SK-N-SH (cell line): Measurements from ENCODE around the gene CSF3.

ENCODE experiments used
- EP300 ChIP-seq, 2 experiments: IDR thresholded peaks; 2 replicates each; pipeline versions ENCODE4 v1.4.0 to v1.6.1; 2012; ENCODE audit warnings: borderline replicate concordance in 1 of 2, low read depth in 1 of 2, low read length in 1 of 2
- EZH2phosphoT487 ChIP-seq: fragments of 200-600 bp; sonication (generic); IDR thresholded peaks from 2 replicates; pipeline ENCODE4 v1.6.1; 2017; ENCODE audit warnings: low read depth, mixed run types, mild to moderate bottlenecking, antibody characterized with exemption, moderate library complexity, borderline replicate concordance
- JUND ChIP-seq: IDR thresholded peaks from 2 replicates; pipeline ENCODE4 v1.4.0; 2012
- MEF2A ChIP-seq: IDR thresholded peaks from 2 replicates; pipeline ENCODE4 v1.4.0; 2012; ENCODE audit warnings: low read depth, borderline replicate concordance
- NRF1 ChIP-seq: IDR thresholded peaks from 2 replicates; pipeline ENCODE4 v1.6.1; 2012; ENCODE audit warnings: low read depth, mild to moderate bottlenecking, low read length
- POLR2AphosphoS5 ChIP-seq: IDR thresholded peaks from 2 replicates; pipeline ENCODE4 v1.6.1; 2012; ENCODE audit warnings: low read depth, low read length
- RAD21 ChIP-seq: IDR thresholded peaks from 2 replicates; pipeline ENCODE4 v1.6.1; 2012; ENCODE audit warnings: mild to moderate bottlenecking, low read length
- RCOR1 ChIP-seq: fragments of 150-350 bp; IDR thresholded peaks from 2 replicates; pipeline ENCODE4 v1.6.1; 2017; ENCODE audit warnings: antibody characterized with exemption, low read length
- RFX5 ChIP-seq: IDR thresholded peaks from 2 replicates; pipeline ENCODE4 v1.6.1; 2012; ENCODE audit warnings: mild to moderate bottlenecking, improper control_type of control experiment, low read length
- SIN3A ChIP-seq: IDR thresholded peaks from 2 replicates; pipeline ENCODE4 v1.6.1; 2012; ENCODE audit warnings: low read depth, mild to moderate bottlenecking, low read length, moderate library complexity, borderline replicate concordance
- TAF1 ChIP-seq: IDR thresholded peaks from 2 replicates; pipeline ENCODE4 v1.6.1; 2012; ENCODE audit warnings: low read depth, mild to moderate bottlenecking, low read length, moderate library complexity, borderline replicate concordance
- TCF12 ChIP-seq: IDR thresholded peaks from 2 replicates; pipeline ENCODE4 v1.4.0; 2012
- YY1 ChIP-seq: IDR thresholded peaks from 2 replicates; pipeline ENCODE4 v1.4.0; 2012; ENCODE audit warnings: low read depth, mild to moderate bottlenecking
- TF ChIP-seq, protein P1 (sequence below): fragments of 200-600 bp; sonication (generic); IDR thresholded peaks from 2 replicates; pipeline ENCODE4 v1.6.1; 2017; ENCODE audit warnings: antibody characterized with exemption, mild to moderate bottlenecking, moderate library complexity

DNA sequence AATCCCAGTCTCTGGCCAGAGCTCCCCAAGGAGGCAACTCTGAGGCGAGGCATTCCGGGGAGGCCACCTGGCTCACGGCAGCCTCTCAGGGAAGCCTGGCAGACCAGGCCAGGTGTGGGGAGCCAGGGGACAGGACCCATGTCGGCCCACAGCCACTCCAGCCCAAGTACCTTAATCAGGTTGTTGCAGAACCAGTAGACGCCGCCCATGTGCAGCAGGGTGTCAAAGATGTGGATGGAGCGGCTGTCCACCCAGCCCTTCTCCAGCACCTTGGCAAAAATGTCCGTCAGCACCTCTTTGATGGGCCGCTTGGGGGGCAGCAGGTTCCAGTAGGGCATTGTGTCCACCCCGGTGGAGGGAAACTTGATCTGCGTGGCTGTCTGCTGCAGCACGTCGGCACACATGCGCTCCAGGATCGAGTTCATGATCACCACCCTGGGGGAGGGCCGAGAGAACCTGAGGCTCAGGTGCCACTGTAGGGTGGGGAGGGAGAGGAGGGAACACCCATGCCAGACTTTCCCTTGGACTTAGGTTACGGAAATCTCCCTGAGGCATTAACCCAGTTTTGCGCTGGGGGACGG lies 7.8 kb downstream of the CSF3 start:
- TF ChIP-seq, protein P1, sequence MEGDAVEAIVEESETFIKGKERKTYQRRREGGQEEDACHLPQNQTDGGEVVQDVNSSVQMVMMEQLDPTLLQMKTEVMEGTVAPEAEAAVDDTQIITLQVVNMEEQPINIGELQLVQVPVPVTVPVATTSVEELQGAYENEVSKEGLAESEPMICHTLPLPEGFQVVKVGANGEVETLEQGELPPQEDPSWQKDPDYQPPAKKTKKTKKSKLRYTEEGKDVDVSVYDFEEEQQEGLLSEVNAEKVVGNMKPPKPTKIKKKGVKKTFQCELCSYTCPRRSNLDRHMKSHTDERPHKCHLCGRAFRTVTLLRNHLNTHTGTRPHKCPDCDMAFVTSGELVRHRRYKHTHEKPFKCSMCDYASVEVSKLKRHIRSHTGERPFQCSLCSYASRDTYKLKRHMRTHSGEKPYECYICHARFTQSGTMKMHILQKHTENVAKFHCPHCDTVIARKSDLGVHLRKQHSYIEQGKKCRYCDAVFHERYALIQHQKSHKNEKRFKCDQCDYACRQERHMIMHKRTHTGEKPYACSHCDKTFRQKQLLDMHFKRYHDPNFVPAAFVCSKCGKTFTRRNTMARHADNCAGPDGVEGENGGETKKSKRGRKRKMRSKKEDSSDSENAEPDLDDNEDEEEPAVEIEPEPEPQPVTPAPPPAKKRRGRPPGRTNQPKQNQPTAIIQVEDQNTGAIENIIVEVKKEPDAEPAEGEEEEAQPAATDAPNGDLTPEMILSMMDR = no peak
- TF ChIP-seq EP300 (IDR thresholded peaks at IDR 0.05; ENCODE audit: borderline replicate concordance in 1 of 2, low read depth in 1 of 2, low read length in 1 of 2) = no peak
- TF ChIP-seq POLR2AphosphoS5 = no peak
- TF ChIP-seq NRF1 = no peak
- no peak for TF ChIP-seq TCF12
- no peak for TF ChIP-seq YY1
- TF ChIP-seq MEF2A = no peak
- TF ChIP-seq TAF1 = no peak
- TF ChIP-seq JUND = no peak
- TF ChIP-seq SIN3A = no peak
- no peak for TF ChIP-seq RFX5
- no peak for TF ChIP-seq EZH2phosphoT487
- TF ChIP-seq RAD21 = no peak
- no peak for TF ChIP-seq RCOR1
